HCT116 (cell line): ENCODE data around the gene DCBLD2. TPM values are rescaled to one million over a fixed set of nuclear protein-coding genes. Genes with fewer than 3 reads are reported as not detected.

Source experiments
- ATAC-seq: fragments of 200-7000 bp; cut with Tn5 transposase; 2 replicates; pipeline ENCODE4 v1.9.1; 2020; ENCODE audit warnings: mild to moderate bottlenecking, moderate library complexity
- BruUV-seq: library from RNA; stranded (reverse); fragments of 400-500 nt; replicated peaks from 2 replicates; lab custom pipeline; 2021; lab: Mats Ljungman, UMichigan
- CTCF ChIA-PET: fragments of 300-600 bp; sonication (Branson Sonifier 250); formaldehyde crosslinking; loops from one replicate; lab custom pipeline; 2021; ENCODE audit warnings: antibody characterized with exemption; lab: Charles Lee
- POLR2A ChIA-PET: fragments of 300-600, 350-600 bp; sonication (Branson Sonifier 250); formaldehyde crosslinking; loops from one replicate; lab custom pipeline; 2021; ENCODE audit warnings: antibody characterized with exemption; lab: Charles Lee
- RAD21 ChIA-PET, 2 experiments: fragments of 300-600 bp; sonication (Branson Sonifier 250); formaldehyde crosslinking; loops; one replicate each; lab custom pipeline; 2023; ENCODE audit warnings: low total read pairs in 2 of 2; ENCODE audit not compliant: uncharacterized antibody in 2 of 2, unreplicated experiment in 2 of 2, low non-redundant PET in 1 of 2; lab: Charles Lee
- DNase-seq: peaks from one replicate; pipeline ENCODE4 v3.0.0-alpha.2; 2010; ENCODE audit warnings: low read depth, low spot score
- H2AFZ ChIP-seq: fragments of 200-600 bp; shearing (Covaris generic), sonication (generic); 2 replicates; pipeline ENCODE4 v1.6.1; 2017; ENCODE audit warnings: low read depth, mixed run types, mixed read lengths, antibody characterized with exemption, low read length; ENCODE audit not compliant: poor library complexity, severe bottlenecking
- H3K27ac ChIP-seq: 2 replicates; pipeline ENCODE4 v1.5.1; 2012; ENCODE audit warnings: low read depth, low read length
- H3K27me3 ChIP-seq: fragments of 200-600 bp; sonication (generic); 2 replicates; pipeline ENCODE4 v1.6.1; 2016; ENCODE audit warnings: mixed run types, low read length, mixed read lengths; ENCODE audit not compliant: insufficient read depth
- H3K36me3 ChIP-seq, 2 experiments: fragments of 200-500 bp in 1 of 2; fragments of 200-600 bp in 1 of 2; sonication (Bioruptor generic) in 1 of 2; sonication (generic) in 1 of 2; 2 replicates each; pipeline versions ENCODE4 v1.5.1 to v1.6.1; 2014 to 2016; ENCODE audit warnings: low read length in 2 of 2, inconsistent platforms in 1 of 2, mixed read lengths in 1 of 2, mixed run types in 1 of 2; ENCODE audit not compliant: insufficient read depth in 2 of 2, control insufficient read depth in 1 of 2
- H3K4me1 ChIP-seq, 2 experiments: fragments of 200-600 bp in 1 of 2; sonication (generic) in 1 of 2; 2 replicates each; pipeline versions ENCODE4 v1.5.1 to v1.6.1; 2012 to 2017; ENCODE audit warnings: low read length in 2 of 2, inconsistent platforms in 1 of 2, mild to moderate bottlenecking in 1 of 2, mixed read lengths in 1 of 2, mixed run types in 1 of 2, moderate library complexity in 1 of 2; ENCODE audit not compliant: insufficient read depth in 2 of 2, control insufficient read depth in 1 of 2
- H3K4me2 ChIP-seq: fragments of 200-600 bp; sonication (generic); 2 replicates; pipeline ENCODE4 v1.6.1; 2017; ENCODE audit warnings: mixed run types, low read length, mixed read lengths
- H3K4me3 ChIP-seq, 2 experiments: fragments of 200-600 bp in 1 of 2; sonication (generic) in 1 of 2; replicated peaks in 1 of 2; 2 replicates each; pipeline ENCODE4 v1.5.1; 2011 to 2016; ENCODE audit warnings: low read length in 2 of 2, control low read depth in 1 of 2, low read depth in 1 of 2, mild to moderate bottlenecking in 1 of 2, mixed read lengths in 1 of 2, mixed run types in 1 of 2
- H3K79me2 ChIP-seq: fragments of 200-600 bp; sonication (generic); 2 replicates; pipeline ENCODE4 v1.6.1; 2017; ENCODE audit warnings: mild to moderate bottlenecking, mixed run types, low read length, moderate library complexity, mixed read lengths; ENCODE audit not compliant: insufficient read depth
- H3K9ac ChIP-seq: fragments of 200-600 bp; sonication (generic); 2 replicates; pipeline ENCODE4 v1.6.1; 2016; ENCODE audit warnings: low read length, mixed read lengths
- H3K9me2 ChIP-seq: fragments of 200-600 bp; sonication (generic), shearing (Covaris generic); 2 replicates; pipeline ENCODE4 v1.6.1; 2017; ENCODE audit warnings: mixed run types, mild to moderate bottlenecking, moderate library complexity; ENCODE audit not compliant: insufficient read depth
- H3K9me3 ChIP-seq, 2 experiments: fragments of 200-500 bp in 1 of 2; fragments of 200-600 bp in 1 of 2; sonication (Bioruptor generic) in 1 of 2; sonication (generic) in 1 of 2; 2 replicates each; pipeline ENCODE4 v1.6.1; 2014 to 2017; ENCODE audit warnings: low read length in 2 of 2, mixed read lengths in 2 of 2, inconsistent platforms in 1 of 2, low read depth in 1 of 2, mild to moderate bottlenecking in 1 of 2, mixed run types in 1 of 2, moderate library complexity in 1 of 2; ENCODE audit not compliant: control insufficient read depth in 1 of 2, insufficient read depth in 1 of 2
- H4K20me1 ChIP-seq: fragments of 200-600 bp; sonication (generic), shearing (Covaris generic); 2 replicates; pipeline ENCODE4 v1.6.1; 2017; ENCODE audit warnings: mixed run types, mild to moderate bottlenecking, moderate library complexity; ENCODE audit not compliant: insufficient read depth
- CBX3 ChIP-seq: IDR thresholded peaks from 2 replicates; pipeline ENCODE4 v1.6.1; 2012; ENCODE audit warnings: low read depth
- CEBPB ChIP-seq: IDR thresholded peaks from 2 replicates; pipeline ENCODE4 v1.6.1; 2012; ENCODE audit warnings: low read depth
- EGR1 ChIP-seq: IDR thresholded peaks from 2 replicates; pipeline ENCODE4 v1.6.1; 2012; ENCODE audit warnings: low read depth
- EZH2 ChIP-seq: fragments of 200-600 bp; sonication (generic); IDR thresholded peaks from 2 replicates; pipeline ENCODE4 v1.6.1; 2017; ENCODE audit warnings: antibody characterized with exemption, mixed run types
- EZH2phosphoT487 ChIP-seq: fragments of 200-600 bp; IDR thresholded peaks from 2 replicates; pipeline ENCODE4 v1.6.1; 2018; ENCODE audit warnings: antibody characterized with exemption, borderline replicate concordance
- JUND ChIP-seq: IDR thresholded peaks from 2 replicates; pipeline ENCODE4 v1.6.1; 2012
- POLR2AphosphoS5 ChIP-seq: IDR thresholded peaks from 2 replicates; pipeline ENCODE4 v1.6.1; 2011; ENCODE audit warnings: mild to moderate bottlenecking, low read depth, low read length, moderate library complexity
- RAD21 ChIP-seq: IDR thresholded peaks from 2 replicates; pipeline ENCODE4 v1.6.1; 2012; ENCODE audit warnings: low read depth, mild to moderate bottlenecking
- REST ChIP-seq: IDR thresholded peaks from 2 replicates; pipeline ENCODE4 v1.6.1; 2012; ENCODE audit warnings: low read depth
- SRF ChIP-seq: IDR thresholded peaks from 2 replicates; pipeline ENCODE4 v1.6.1; 2012; ENCODE audit warnings: low read depth
- YY1 ChIP-seq: IDR thresholded peaks from 2 replicates; pipeline ENCODE4 v1.6.1; 2011; ENCODE audit warnings: low read length, low read depth, moderate library complexity, mild to moderate bottlenecking; ENCODE audit not compliant: insufficient replicate concordance; ENCODE audit errors: extremely low read depth
- intact Hi-C: fragments of 100-400 bp; cut with micrococcal nuclease; formaldehyde crosslinking; loops from 2 replicates; pipeline ENCODE4 v1.10.0; 2022
- total RNA-seq: library from RNA; stranded (reverse); gene quantifications from one replicate; pipeline ENCODE4 v1.2.1, GENCODE V29; 2021; ENCODE audit not compliant: unreplicated experiment
- TF ChIP-seq, protein P1 (sequence below), 3 experiments: fragments of 200-600 bp in 1 of 3; sonication (generic) in 1 of 3; IDR thresholded peaks in 2 of 3; conservative IDR thresholded peaks in 1 of 3; 2 replicates each; pipeline ENCODE4 v1.5.1; 2012 to 2017; ENCODE audit warnings: low read depth in 2 of 3, low read length in 2 of 3, antibody characterized with exemption in 1 of 3, borderline replicate concordance in 1 of 3, control low read depth in 1 of 3, mild to moderate bottlenecking in 1 of 3, mixed read lengths in 1 of 3, mixed run types in 1 of 3, moderate library complexity in 1 of 3; ENCODE audit not compliant: insufficient read depth in 1 of 3

The DCBLD2 gene
- total RNA-seq, 1 experiment from 2014 or later: 532 TPM

- peaks cover 3% of the 10 kb centered on the region; the same call in 1 of the 2 replicates for H4K20me1 ChIP-seq
These were observed 102.0 kb downstream of the DCBLD2 start for GRCh38 chr3:98799479-98799878.

DNA sequence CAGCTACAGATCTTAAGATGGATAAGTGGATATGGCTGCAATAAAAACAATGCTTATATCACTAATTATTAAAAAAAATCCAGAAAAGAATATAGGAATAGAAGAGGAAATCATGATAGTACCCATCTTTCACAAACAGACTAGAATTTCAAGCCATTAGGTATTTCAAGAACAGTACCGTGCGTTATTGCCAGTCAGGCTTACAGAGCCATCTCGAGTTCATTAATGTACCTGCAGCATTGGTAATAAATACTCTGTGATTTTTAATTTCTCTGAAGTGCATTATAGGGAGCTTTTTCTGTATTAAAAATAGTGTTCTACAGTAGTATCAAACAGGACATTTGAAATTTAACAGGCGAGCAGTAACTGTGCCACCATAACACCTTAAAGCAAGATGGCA lies 102.7 kb downstream of the DCBLD2 start:
- CTCF ChIA-PET: interaction anchor here (2.1 kb wide), 1 partner anchor 197 kb away, joined by 9 read pairs; no protein-coding TSS in a partner anchor
- Histone ChIP-seq H3K9me3 (no peaks in the 10 kb centered on the region), H3K27me3 (no peaks in the 10 kb centered on the region), H2AFZ (no peak overlapping the region), H3K4me2 (no peak overlapping the region), H3K79me2 (peaks cover 4% of the 10 kb centered on the region; the same call in 1 of the 2 replicates), H3K4me1 (no peaks in the 10 kb centered on the region), H3K9ac (no peak overlapping the region), H3K9me2 (no peaks in the 10 kb centered on the region), H4K20me1 (peaks cover 3% of the 10 kb centered on the region; the same call in 1 of the 2 replicates), H3K27ac (no peak overlapping the region), H3K4me3 (no peak overlapping the region), H3K36me3 (peaks cover 30 to 53% of the 10 kb centered on the region in 2 experiments)
- POLR2A ChIA-PET: no interaction called here
- no peak for ATAC-seq
- intact Hi-C loops: loop anchor here (5.0 kb wide), 1 partner anchor 197 kb away; no protein-coding TSS in a partner anchor
- DNase-seq: no peak
- RAD21 ChIA-PET: no interaction called here
- BruUV-seq: no TSS peak
- TF ChIP-seq CEBPB (no peak), EGR1 (no peak), JUND (no peak), CBX3 (no peak), RAD21 (no peak), REST (no peak), SRF (no peak), EZH2 (no peak), POLR2AphosphoS5 (no peak), YY1 (no peak), EZH2phosphoT487 (no peak)
- TF ChIP-seq, protein P1, sequence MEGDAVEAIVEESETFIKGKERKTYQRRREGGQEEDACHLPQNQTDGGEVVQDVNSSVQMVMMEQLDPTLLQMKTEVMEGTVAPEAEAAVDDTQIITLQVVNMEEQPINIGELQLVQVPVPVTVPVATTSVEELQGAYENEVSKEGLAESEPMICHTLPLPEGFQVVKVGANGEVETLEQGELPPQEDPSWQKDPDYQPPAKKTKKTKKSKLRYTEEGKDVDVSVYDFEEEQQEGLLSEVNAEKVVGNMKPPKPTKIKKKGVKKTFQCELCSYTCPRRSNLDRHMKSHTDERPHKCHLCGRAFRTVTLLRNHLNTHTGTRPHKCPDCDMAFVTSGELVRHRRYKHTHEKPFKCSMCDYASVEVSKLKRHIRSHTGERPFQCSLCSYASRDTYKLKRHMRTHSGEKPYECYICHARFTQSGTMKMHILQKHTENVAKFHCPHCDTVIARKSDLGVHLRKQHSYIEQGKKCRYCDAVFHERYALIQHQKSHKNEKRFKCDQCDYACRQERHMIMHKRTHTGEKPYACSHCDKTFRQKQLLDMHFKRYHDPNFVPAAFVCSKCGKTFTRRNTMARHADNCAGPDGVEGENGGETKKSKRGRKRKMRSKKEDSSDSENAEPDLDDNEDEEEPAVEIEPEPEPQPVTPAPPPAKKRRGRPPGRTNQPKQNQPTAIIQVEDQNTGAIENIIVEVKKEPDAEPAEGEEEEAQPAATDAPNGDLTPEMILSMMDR (IDR thresholded peaks at IDR 0.05 in 2 of 3, conservative IDR thresholded peaks at IDR 0.05 in 1 of 3; ENCODE audit: borderline replicate concordance in 1 of 3, insufficient read depth in 1 of 3, low read depth in 2 of 3, low read length in 2 of 3): no peak

More at GRCh38 chr3:98799479-98799878, 102.0 kb downstream of the DCBLD2 start:
- no peak for ATAC-seq
- no peak overlapping the region for H2AFZ ChIP-seq
- no peak overlapping the region for H3K9ac ChIP-seq
- no peak overlapping the region for H3K4me2 ChIP-seq
- RAD21 ChIA-PET: no interaction called here
- no peaks in the 10 kb centered on the region for H3K9me3 ChIP-seq
- CTCF ChIA-PET: interaction anchor here (2.1 kb wide), 1 partner anchor 197 kb away, joined by 9 read pairs; no protein-coding TSS in a partner anchor
- H3K27ac ChIP-seq: no peak overlapping the region
- intact Hi-C loops: loop anchor here (5.0 kb wide), 1 partner anchor 197 kb away; no protein-coding TSS in a partner anchor
- BruUV-seq: no TSS peak
- no peaks in the 10 kb centered on the region for H3K4me1 ChIP-seq
- H3K36me3 ChIP-seq: peaks cover 30 to 53% of the 10 kb centered on the region in 2 experiments
- TF ChIP-seq JUND: no peak
- peak; percentile 27; the same call in 1 of the 2 replicates for TF ChIP-seq POLR2AphosphoS5
- no peaks in the 10 kb centered on the region for H3K27me3 ChIP-seq
- no peak for DNase-seq
- no peak overlapping the region for H3K4me3 ChIP-seq
- peaks cover 4% of the 10 kb centered on the region; the same call in 1 of the 2 replicates for H3K79me2 ChIP-seq
- H3K9me2 ChIP-seq: no peaks in the 10 kb centered on the region
- POLR2A ChIA-PET: no interaction called here
